HEK293 (cell line): ENCODE data around the gene MTCL3.
"Not testable (repeated sequence)": the region's sequence is repeated elsewhere in the genome, so short reads cannot be mapped to it uniquely, and the experiment has no call there.

Experiments
- CTCF ChIA-PET: fragments of 350-600 bp; formaldehyde crosslinking; extraction: SDS; loops from one replicate; lab custom pipeline; 2021; ENCODE audit warnings: antibody characterized with exemption; lab: Yijun Ruan, JAX
- POLR2A ChIA-PET: fragments of 300-600 bp; formaldehyde crosslinking; extraction: SDS; loops from one replicate; lab custom pipeline; 2020; ENCODE audit warnings: antibody characterized with exemption, inconsistent platforms; lab: Yijun Ruan, JAX
- H3K27ac ChIP-seq: fragments of 200-500 bp; sonication (Bioruptor generic); 2 replicates; pipeline ENCODE4 v1.5.1; 2014; ENCODE audit warnings: low read depth, low read length, control low read depth, inconsistent platforms; ENCODE audit errors: extremely low read depth
- H3K36me3 ChIP-seq, 2 experiments: fragments of 200-500 bp in 1 of 2; sonication (Bioruptor generic) in 1 of 2; 1 replicate in 1 of 2; 2 replicates in 1 of 2; pipeline ENCODE4 v1.5.1; 2014 to 2017; ENCODE audit warnings: inconsistent platforms in 2 of 2, low read length in 2 of 2; ENCODE audit not compliant: control insufficient read depth in 2 of 2, insufficient read depth in 1 of 2
- H3K4me1 ChIP-seq: fragments of 200-500 bp; sonication (Bioruptor generic); 2 replicates; pipeline ENCODE4 v1.5.1; 2014; ENCODE audit warnings: mild to moderate bottlenecking, low read length, inconsistent platforms; ENCODE audit not compliant: control insufficient read depth, insufficient read depth
- H3K4me3 ChIP-seq: 2 replicates; pipeline ENCODE4 v1.5.1; 2011; ENCODE audit warnings: low read depth, mild to moderate bottlenecking, control low read depth, low read length, moderate library complexity
- H3K9me3 ChIP-seq: fragments of 200-500 bp; sonication (Bioruptor generic); 2 replicates; pipeline ENCODE4 v1.5.1; 2014; ENCODE audit warnings: low read depth, low read length, inconsistent platforms; ENCODE audit not compliant: control insufficient read depth, insufficient read depth
- HOXD13 ChIP-seq: sonication (generic); formaldehyde crosslinking; IDR thresholded peaks from 2 replicates; pipeline ENCODE4 v1.8.0; 2022; ENCODE audit warnings: missing genetic modification reagents, borderline replicate concordance
- KLF1 ChIP-seq: fragments of 450-650 bp; formaldehyde crosslinking; IDR thresholded peaks from 2 replicates; pipeline ENCODE4 v1.5.1; 2016; ENCODE audit warnings: missing biosample characterization, missing genetic modification characterization
- PRDM1 ChIP-seq: fragments of 450-650 bp; formaldehyde crosslinking; IDR thresholded peaks from 2 replicates; pipeline ENCODE4; 2016; ENCODE audit warnings: missing biosample characterization, missing genetic modification characterization
- SP3 ChIP-seq: fragments of 450-650 bp; formaldehyde crosslinking; IDR thresholded peaks from 2 replicates; pipeline ENCODE4 v1.5.1; 2016; ENCODE audit warnings: missing biosample characterization, missing genetic modification characterization
- TCF7L2 ChIP-seq: IDR thresholded peaks from 2 replicates; pipeline ENCODE4 v1.6.1; 2011; ENCODE audit warnings: low read depth, mild to moderate bottlenecking, inconsistent platforms, low read length, moderate library complexity, borderline replicate concordance
- YY2 ChIP-seq: fragments of 450-650 bp; formaldehyde crosslinking; IDR thresholded peaks from 2 replicates; pipeline ENCODE4 v1.5.1; 2016; ENCODE audit warnings: missing biosample characterization, missing genetic modification characterization
- ZBTB20 ChIP-seq: fragments of 450-650 bp; formaldehyde crosslinking; IDR thresholded peaks from 2 replicates; pipeline ENCODE4 v1.5.1; 2016; ENCODE audit warnings: missing biosample characterization, missing genetic modification characterization
- ZBTB7A ChIP-seq: fragments of 450-650 bp; formaldehyde crosslinking; IDR thresholded peaks from 2 replicates; pipeline ENCODE4 v1.5.1; 2016; ENCODE audit warnings: low read depth, missing biosample characterization, missing genetic modification characterization
- ZEB2 ChIP-seq: fragments of 450-650 bp; formaldehyde crosslinking; IDR thresholded peaks from 2 replicates; pipeline ENCODE4 v1.5.1; 2016; ENCODE audit warnings: missing biosample characterization, missing genetic modification characterization
- ZNF138 ChIP-seq: fragments of 450-650 bp; formaldehyde crosslinking; IDR thresholded peaks from 2 replicates; pipeline ENCODE4 v1.5.1; 2016; ENCODE audit warnings: missing biosample characterization, missing genetic modification characterization, borderline replicate concordance
- ZNF169 ChIP-seq: fragments of 450-650 bp; formaldehyde crosslinking; IDR thresholded peaks from 2 replicates; pipeline ENCODE4 v1.5.1; 2016; ENCODE audit warnings: missing biosample characterization, missing genetic modification characterization
- ZNF292 ChIP-seq: fragments of 450-650 bp; formaldehyde crosslinking; IDR thresholded peaks from 2 replicates; pipeline ENCODE4 v1.5.1; 2016; ENCODE audit warnings: low read depth, missing biosample characterization, missing genetic modification characterization, borderline replicate concordance
- ZNF335 ChIP-seq: fragments of 450-650 bp; formaldehyde crosslinking; conservative IDR thresholded peaks from 2 replicates; pipeline ENCODE4 v1.5.1; 2016; ENCODE audit warnings: missing biosample characterization, missing genetic modification characterization
- ZNF701 ChIP-seq: fragments of 450-650 bp; formaldehyde crosslinking; IDR thresholded peaks from 2 replicates; pipeline ENCODE4 v1.5.1; 2016; ENCODE audit warnings: missing biosample characterization, missing genetic modification characterization
- ZNF837 ChIP-seq: fragments of 450-650 bp; formaldehyde crosslinking; IDR thresholded peaks from 2 replicates; pipeline ENCODE4 v1.5.1; 2016; ENCODE audit warnings: missing biosample characterization, missing genetic modification characterization
- ZSCAN18 ChIP-seq: fragments of 450-650 bp; formaldehyde crosslinking; IDR thresholded peaks from 2 replicates; pipeline ENCODE4 v1.5.1; 2016; ENCODE audit warnings: missing biosample characterization, missing genetic modification characterization
- TF ChIP-seq, protein P1 (sequence below): fragments of 450-650 bp; IDR thresholded peaks from 2 replicates; pipeline ENCODE4 v1.5.1; 2018; ENCODE audit warnings: missing biosample characterization, mild to moderate bottlenecking, missing genetic modification characterization
- TF ChIP-seq, protein P2 (sequence below): fragments of 450-650 bp; formaldehyde crosslinking; IDR thresholded peaks from 2 replicates; pipeline ENCODE4 v1.5.1; 2016; ENCODE audit warnings: missing biosample characterization, missing genetic modification characterization
- TF ChIP-seq, protein P3 (sequence below): fragments of 450-650 bp; formaldehyde crosslinking; conservative IDR thresholded peaks from 2 replicates; pipeline ENCODE4 v1.5.1; 2016; ENCODE audit warnings: low read depth, missing biosample characterization, missing genetic modification characterization

The MTCL3 gene

DNA sequence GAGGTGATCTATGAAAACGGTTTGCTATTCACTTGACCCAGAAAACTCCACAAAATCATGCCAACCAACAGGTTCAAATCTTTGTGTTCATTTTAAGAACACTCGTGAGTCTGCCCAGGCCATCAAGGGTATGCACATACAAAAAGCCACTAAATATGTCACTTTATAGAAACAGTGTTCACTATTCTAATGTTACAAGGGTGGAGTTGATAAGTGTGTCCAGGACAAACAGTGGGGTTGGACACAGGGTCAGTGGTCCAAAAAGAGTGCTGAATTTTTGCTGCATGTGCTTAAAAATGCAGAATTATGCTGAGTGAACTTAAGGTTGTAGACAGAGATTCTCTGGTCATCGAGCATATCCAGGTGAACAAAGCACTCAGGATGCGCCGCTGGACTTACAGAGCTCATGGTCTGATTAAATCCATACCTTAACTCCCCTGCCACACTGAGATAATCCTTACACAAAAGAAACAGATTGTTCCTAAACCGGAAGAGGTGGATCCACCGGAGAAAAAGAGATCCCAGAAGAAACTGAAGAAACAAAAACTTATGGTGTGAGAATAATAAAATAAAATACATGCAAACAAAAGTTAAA, 83.4 kb downstream of the MTCL3 start:
- no peak for TF ChIP-seq ZBTB20 (tag by site-specific recombination)
- no peak for TF ChIP-seq TCF7L2
- TF ChIP-seq, protein P1, sequence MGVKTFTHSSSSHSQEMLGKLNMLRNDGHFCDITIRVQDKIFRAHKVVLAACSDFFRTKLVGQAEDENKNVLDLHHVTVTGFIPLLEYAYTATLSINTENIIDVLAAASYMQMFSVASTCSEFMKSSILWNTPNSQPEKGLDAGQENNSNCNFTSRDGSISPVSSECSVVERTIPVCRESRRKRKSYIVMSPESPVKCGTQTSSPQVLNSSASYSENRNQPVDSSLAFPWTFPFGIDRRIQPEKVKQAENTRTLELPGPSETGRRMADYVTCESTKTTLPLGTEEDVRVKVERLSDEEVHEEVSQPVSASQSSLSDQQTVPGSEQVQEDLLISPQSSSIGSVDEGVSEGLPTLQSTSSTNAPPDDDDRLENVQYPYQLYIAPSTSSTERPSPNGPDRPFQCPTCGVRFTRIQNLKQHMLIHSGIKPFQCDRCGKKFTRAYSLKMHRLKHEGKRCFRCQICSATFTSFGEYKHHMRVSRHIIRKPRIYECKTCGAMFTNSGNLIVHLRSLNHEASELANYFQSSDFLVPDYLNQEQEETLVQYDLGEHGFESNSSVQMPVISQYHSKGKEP: no peak
- no peak for TF ChIP-seq ZNF138
- TF ChIP-seq ZBTB7A: no peak
- TF ChIP-seq ZEB2 (tag by site-specific recombination): no peak
- no peak overlapping the region for H3K27ac ChIP-seq
- H3K9me3 ChIP-seq: no peaks in the 10 kb centered on the region
- no peaks in the 10 kb centered on the region for H3K36me3 ChIP-seq
- H3K4me1 ChIP-seq: no peaks in the 10 kb centered on the region
- ChIA-PET POLR2A (no interaction called here), CTCF (interaction anchor here (0.7 kb wide), 3 partner anchors 26 to 1461 kb away, joined by 3 to 4 read pairs (median 3); no protein-coding TSS in a partner anchor)
- no peak overlapping the region for H3K4me3 ChIP-seq

DNA sequence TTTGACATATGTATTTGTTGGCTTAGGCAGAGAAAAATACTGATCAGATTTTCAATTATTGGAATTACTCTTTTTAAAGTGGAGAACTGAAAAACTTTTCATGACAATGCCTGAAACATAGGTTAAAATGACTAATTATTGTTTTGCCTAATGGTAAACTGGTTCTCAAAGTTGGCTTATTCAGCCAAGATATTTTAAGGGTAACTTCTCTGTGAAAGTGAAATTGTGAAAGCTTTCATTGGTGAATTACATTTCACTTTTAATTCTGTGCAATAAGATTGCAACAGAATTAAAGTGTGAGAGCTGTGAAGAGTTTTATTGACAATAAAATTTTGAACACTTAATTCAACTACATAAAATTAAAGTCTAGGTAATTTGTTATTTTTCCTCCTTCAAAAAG, 84.5 kb downstream of the MTCL3 start:
- H3K9me3 ChIP-seq: no peaks in the 10 kb centered on the region
- POLR2A ChIA-PET: no interaction called here
- H3K4me1 ChIP-seq: no peaks in the 10 kb centered on the region
- H3K36me3 ChIP-seq: no peaks in the 10 kb centered on the region
- CTCF ChIA-PET: interaction anchor here (0.7 to 0.8 kb wide), 3 partner anchors 27 to 1459 kb away, joined by 3 to 4 read pairs (median 3); no protein-coding TSS in a partner anchor
- TF ChIP-seq, protein P2, sequence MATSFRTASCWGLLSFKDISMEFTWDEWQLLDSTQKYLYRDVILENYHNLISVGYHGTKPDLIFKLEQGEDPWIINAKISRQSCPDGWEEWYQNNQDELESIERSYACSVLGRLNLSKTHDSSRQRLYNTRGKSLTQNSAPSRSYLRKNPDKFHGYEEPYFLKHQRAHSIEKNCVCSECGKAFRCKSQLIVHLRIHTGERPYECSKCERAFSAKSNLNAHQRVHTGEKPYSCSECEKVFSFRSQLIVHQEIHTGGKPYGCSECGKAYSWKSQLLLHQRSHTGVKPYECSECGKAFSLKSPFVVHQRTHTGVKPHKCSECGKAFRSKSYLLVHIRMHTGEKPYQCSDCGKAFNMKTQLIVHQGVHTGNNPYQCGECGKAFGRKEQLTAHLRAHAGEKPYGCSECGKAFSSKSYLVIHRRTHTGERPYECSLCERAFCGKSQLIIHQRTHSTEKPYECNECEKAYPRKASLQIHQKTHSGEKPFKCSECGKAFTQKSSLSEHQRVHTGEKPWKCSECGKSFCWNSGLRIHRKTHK: no peak
- peak; percentile 67 for TF ChIP-seq PRDM1 (tag by site-specific recombination)
- no peak overlapping the region for H3K27ac ChIP-seq
- no peak overlapping the region for H3K4me3 ChIP-seq

GRCh38 chr6:127428562-127428961, 90.6 kb downstream of the MTCL3 start:
- POLR2A ChIA-PET: interaction anchor here (0.5 kb wide), 1 partner anchor 64 kb away, joined by 3 read pairs; no protein-coding TSS in a partner anchor
- not testable (repeated sequence) for H3K4me3 ChIP-seq, H3K9me3 ChIP-seq, H3K36me3 ChIP-seq, H3K27ac ChIP-seq, H3K4me1 ChIP-seq
- CTCF ChIA-PET: interaction anchor here (0.9 kb wide), 1 partner anchor 67 kb away, joined by 3 read pairs; no protein-coding TSS in a partner anchor

DNA sequence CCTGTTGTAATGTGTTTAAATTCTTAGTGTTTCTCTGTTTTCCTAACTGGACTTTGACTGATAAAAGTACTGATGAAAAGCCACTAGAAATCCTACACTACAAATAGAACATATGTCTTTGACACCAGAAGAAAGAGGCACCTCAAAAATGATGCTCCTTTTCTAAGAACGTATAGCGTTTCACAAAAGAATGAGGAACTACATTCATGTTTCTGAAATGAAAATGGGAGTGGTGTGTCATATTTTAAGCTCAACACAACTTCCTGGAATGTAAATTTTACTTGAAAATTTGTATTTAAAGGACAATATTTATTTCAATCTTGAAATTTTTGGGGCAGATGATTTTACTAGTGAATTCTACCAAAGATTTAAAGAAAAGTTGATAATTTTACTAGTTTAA, 95.2 kb downstream of the MTCL3 start:
- no peaks in the 10 kb centered on the region for H3K9me3 ChIP-seq
- H3K4me1 ChIP-seq: no peaks in the 10 kb centered on the region
- H3K27ac ChIP-seq: no peak overlapping the region
- ChIA-PET POLR2A (no interaction called here), CTCF (no interaction called here)
- no peaks in the 10 kb centered on the region for H3K36me3 ChIP-seq
- H3K4me3 ChIP-seq: no peak overlapping the region
- no peak for TF ChIP-seq YY2 (tag by site-specific recombination)
- no peak for TF ChIP-seq ZNF701 (tag by site-specific recombination)
- no peak for TF ChIP-seq KLF1
- no peak for TF ChIP-seq ZNF169
- TF ChIP-seq HOXD13: no peak
- TF ChIP-seq, protein P3, sequence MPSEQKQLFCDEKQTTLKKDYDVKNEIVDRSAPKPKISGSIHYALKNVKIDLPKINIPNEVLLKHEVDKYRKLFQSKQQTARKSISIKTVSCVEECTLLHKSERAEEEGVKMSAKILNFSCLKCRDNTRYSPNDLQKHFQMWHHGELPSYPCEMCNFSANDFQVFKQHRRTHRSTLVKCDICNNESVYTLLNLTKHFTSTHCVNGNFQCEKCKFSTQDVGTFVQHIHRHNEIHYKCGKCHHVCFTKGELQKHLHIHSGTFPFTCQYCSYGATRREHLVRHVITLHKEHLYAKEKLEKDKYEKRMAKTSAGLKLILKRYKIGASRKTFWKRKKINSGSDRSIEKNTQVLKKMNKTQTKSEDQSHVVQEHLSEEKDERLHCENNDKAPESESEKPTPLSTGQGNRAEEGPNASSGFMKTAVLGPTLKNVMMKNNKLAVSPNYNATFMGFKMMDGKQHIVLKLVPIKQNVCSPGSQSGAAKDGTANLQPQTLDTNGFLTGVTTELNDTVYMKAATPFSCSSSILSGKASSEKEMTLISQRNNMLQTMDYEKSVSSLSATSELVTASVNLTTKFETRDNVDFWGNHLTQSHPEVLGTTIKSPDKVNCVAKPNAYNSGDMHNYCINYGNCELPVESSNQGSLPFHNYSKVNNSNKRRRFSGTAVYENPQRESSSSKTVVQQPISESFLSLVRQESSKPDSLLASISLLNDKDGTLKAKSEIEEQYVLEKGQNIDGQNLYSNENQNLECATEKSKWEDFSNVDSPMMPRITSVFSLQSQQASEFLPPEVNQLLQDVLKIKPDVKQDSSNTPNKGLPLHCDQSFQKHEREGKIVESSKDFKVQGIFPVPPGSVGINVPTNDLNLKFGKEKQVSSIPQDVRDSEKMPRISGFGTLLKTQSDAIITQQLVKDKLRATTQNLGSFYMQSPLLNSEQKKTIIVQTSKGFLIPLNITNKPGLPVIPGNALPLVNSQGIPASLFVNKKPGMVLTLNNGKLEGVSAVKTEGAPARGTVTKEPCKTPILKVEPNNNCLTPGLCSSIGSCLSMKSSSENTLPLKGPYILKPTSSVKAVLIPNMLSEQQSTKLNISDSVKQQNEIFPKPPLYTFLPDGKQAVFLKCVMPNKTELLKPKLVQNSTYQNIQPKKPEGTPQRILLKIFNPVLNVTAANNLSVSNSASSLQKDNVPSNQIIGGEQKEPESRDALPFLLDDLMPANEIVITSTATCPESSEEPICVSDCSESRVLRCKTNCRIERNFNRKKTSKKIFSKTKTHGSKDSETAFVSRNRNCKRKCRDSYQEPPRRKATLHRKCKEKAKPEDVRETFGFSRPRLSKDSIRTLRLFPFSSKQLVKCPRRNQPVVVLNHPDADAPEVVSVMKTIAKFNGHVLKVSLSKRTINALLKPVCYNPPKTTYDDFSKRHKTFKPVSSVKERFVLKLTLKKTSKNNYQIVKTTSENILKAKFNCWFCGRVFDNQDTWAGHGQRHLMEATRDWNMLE: no peak
- TF ChIP-seq ZSCAN18 (tag by site-specific recombination): no peak
- TF ChIP-seq SP3 (tag by site-specific recombination): no peak
- no peak for TF ChIP-seq ZNF335 (tag by site-specific recombination)
- no peak for TF ChIP-seq ZNF292 (tag by site-specific recombination)
- no peak for TF ChIP-seq ZNF837 (tag by site-specific recombination)
